CD4-positive, alpha-beta T cell (primary cell): ENCODE measurements around the gene OSBPL5. TPM values are rescaled to one million over a fixed set of nuclear protein-coding genes. Genes with fewer than 3 reads are reported as not detected.
A peak's percentile ranks its signal among the peaks of the same experiment; 100 is the strongest.

ENCODE experiments used
- ATAC-seq: fragments of 200-7000 bp; cut with Tn5 transposase; one replicate; pipeline ENCODE4 v1.10.0; 2022; ENCODE audit warnings: mild to moderate bottlenecking; ENCODE audit not compliant: poor library complexity
- CTCF ChIA-PET: fragments of 350-600 bp; sonication (Branson Sonifier 250); formaldehyde crosslinking; loops from one replicate; lab custom pipeline; 2021; ENCODE audit warnings: antibody characterized with exemption, inconsistent platforms; lab: Charles Lee
- POLR2A ChIA-PET: fragments of 350-600 bp; sonication (Branson Sonifier 250); formaldehyde crosslinking; loops from one replicate; lab custom pipeline; 2021; ENCODE audit warnings: antibody characterized with exemption, inconsistent platforms; lab: Charles Lee
- DNase-seq, 14 experiments: peaks; one replicate each; pipeline ENCODE4 v3.0.0-alpha.2; 2013 to 2020; ENCODE audit warnings: mixed read lengths in 2 of 14
- H3K27ac ChIP-seq, 2 donors: one replicate each; pipeline versions ENCODE4 v1.5.1 to v1.7.0; 2013; ENCODE audit warnings: low read length in 2 of 2, low read depth in 1 of 2, mild to moderate bottlenecking in 1 of 2
- H3K27me3 ChIP-seq, 2 experiments: 1 replicate in 1 of 2; 2 replicates in 1 of 2; pipeline versions ENCODE4 v1.6.1 to v1.7.0; 2013; ENCODE audit warnings: low read length in 2 of 2, control low read depth in 1 of 2, mild to moderate bottlenecking in 1 of 2, moderate library complexity in 1 of 2; ENCODE audit not compliant: insufficient read depth in 2 of 2, control insufficient read depth in 1 of 2
- H3K36me3 ChIP-seq: one replicate; pipeline ENCODE4 v1.6.1; 2013; ENCODE audit warnings: low read length, control low read depth; ENCODE audit not compliant: insufficient read depth
- H3K4me1 ChIP-seq: one replicate; pipeline ENCODE4 v1.6.1; 2013; ENCODE audit warnings: low read length, control low read depth; ENCODE audit not compliant: insufficient read depth
- H3K4me3 ChIP-seq: one replicate; pipeline ENCODE4 v1.5.1; 2013; ENCODE audit warnings: mild to moderate bottlenecking, low read length, moderate library complexity
- H3K9me3 ChIP-seq, 2 experiments: 1 replicate in 1 of 2; 2 replicates in 1 of 2; pipeline versions ENCODE4 v1.6.1 to v1.7.0; 2013; ENCODE audit warnings: low read length in 2 of 2, mild to moderate bottlenecking in 2 of 2, control low read depth in 1 of 2, moderate library complexity in 1 of 2; ENCODE audit not compliant: control insufficient read depth in 1 of 2, insufficient read depth in 1 of 2
- H3K27ac Mint-ChIP-seq: one replicate; pipeline ENCODE4 v1.8.0; 2020; ENCODE audit warnings: mixed read lengths
- H3K27me3 Mint-ChIP-seq: one replicate; pipeline ENCODE4 v1.8.0; 2021; ENCODE audit warnings: mixed read lengths
- H3K36me3 Mint-ChIP-seq: one replicate; pipeline ENCODE4 v1.8.0; 2021; ENCODE audit warnings: low read depth, mixed read lengths
- H3K4me1 Mint-ChIP-seq: one replicate; pipeline ENCODE4 v1.8.0; 2021; ENCODE audit warnings: low read depth, mixed read lengths
- H3K4me3 Mint-ChIP-seq: one replicate; pipeline ENCODE4 v1.8.0; 2020; ENCODE audit warnings: mild to moderate bottlenecking, mixed read lengths
- H3K9me3 Mint-ChIP-seq: one replicate; pipeline ENCODE4 v1.8.0; 2020; ENCODE audit warnings: mixed read lengths
- CTCF ChIP-seq: fragments of 200-600 bp; IDR thresholded peaks from one replicate; pipeline ENCODE4 v1.8.0; 2022; ENCODE audit warnings: antibody characterized with exemption, mild to moderate bottlenecking
- intact Hi-C, 2 experiments: fragments of 100-400 bp; cut with DNase I in 1 of 2; cut with micrococcal nuclease in 1 of 2; formaldehyde crosslinking; loops; one replicate each; pipeline versions ENCODE4 v1.15.1 to v1.9.0; 2023 to 2025; cut with DNase I, micrococcal nuclease
- total RNA-seq, 174 experiments: library from RNA in 2 of 174; stranded (reverse) in 2 of 174; gene quantifications; one replicate each; pipeline ENCODE4 v1.2.3 and lab custom pipeline; 2021 to 2026

Gene OSBPL5
- total RNA-seq, 2 experiments from 2014 or later: 6.7 to 9.1 TPM

GRCh38 chr11:3206156-3206921, 41.2 kb upstream of the OSBPL5 start:
- Mint-ChIP-seq H3K27me3 (peaks cover 16% of the 10 kb centered on the region), H3K4me1 (no peaks in the 10 kb centered on the region), H3K4me3 (no peak overlapping the region), H3K36me3 (no peaks in the 10 kb centered on the region), H3K27ac (no peak overlapping the region), H3K9me3 (no peaks in the 10 kb centered on the region)
- ChIA-PET POLR2A (no interaction called here), CTCF (no interaction called here)
- no peak for TF ChIP-seq CTCF
- H3K36me3 ChIP-seq: no peaks in the 10 kb centered on the region
- H3K27ac ChIP-seq: no peak overlapping the region
- H3K4me3 ChIP-seq: no peak overlapping the region
- DNase-seq (no peak), ATAC-seq (no peak)
- H3K27me3 ChIP-seq: peaks cover 17 to 18% of the 10 kb centered on the region in 2 experiments
- H3K9me3 ChIP-seq: peaks cover 0 to 19% of the 10 kb centered on the region in 2 experiments
- intact Hi-C loops: loop anchor here in 1 of 2 experiments (5.0 kb wide), 1 partner anchor 89 kb away; no protein-coding TSS in a partner anchor
- H3K4me1 ChIP-seq: no peaks in the 10 kb centered on the region

- H3K4me3 ChIP-seq: no peak overlapping the region
- H3K27me3 ChIP-seq: peaks cover 19 to 21% of the 10 kb centered on the region in 2 experiments
- no peak overlapping the region for H3K27ac Mint-ChIP-seq
- intact Hi-C loops: loop anchor here in 1 of 2 experiments (5.0 kb wide), 1 partner anchor 88 kb away; no protein-coding TSS in a partner anchor
- peaks cover 22% of the 10 kb centered on the region for H3K27me3 Mint-ChIP-seq
- no peaks in the 10 kb centered on the region for H3K9me3 Mint-ChIP-seq
- ChIA-PET POLR2A (no interaction called here), CTCF (no interaction called here)
- no peaks in the 10 kb centered on the region for H3K4me1 Mint-ChIP-seq
- H3K27ac ChIP-seq: no peak overlapping the region
- ATAC-seq: no peak
- no peak for TF ChIP-seq CTCF
- H3K9me3 ChIP-seq: peaks cover 0 to 19% of the 10 kb centered on the region in 2 experiments
- no peaks in the 10 kb centered on the region for H3K4me1 ChIP-seq
- DNase-seq: peak in 1 of 14 experiments; percentile 31
- H3K4me3 Mint-ChIP-seq: no peak overlapping the region
- no peaks in the 10 kb centered on the region for H3K36me3 ChIP-seq
- no peaks in the 10 kb centered on the region for H3K36me3 Mint-ChIP-seq
Measured at GRCh38 chr11:3205261-3206155, 40.4 kb upstream of the OSBPL5 start.

GRCh38 chr11:3204141-3205015, 39.3 kb upstream of the OSBPL5 start:
- Mint-ChIP-seq H3K4me3 (no peak overlapping the region), H3K27me3 (peaks cover 22% of the 10 kb centered on the region), H3K36me3 (no peaks in the 10 kb centered on the region), H3K4me1 (no peaks in the 10 kb centered on the region), H3K9me3 (no peaks in the 10 kb centered on the region), H3K27ac (no peak overlapping the region)
- intact Hi-C loops: loop anchor here in 1 of 2 experiments (5.0 kb wide), 1 partner anchor 87 kb away; no protein-coding TSS in a partner anchor
- Histone ChIP-seq H3K27ac (no peak overlapping the region), H3K9me3 (peaks cover 0 to 19% of the 10 kb centered on the region in 2 experiments), H3K4me3 (no peak overlapping the region), H3K36me3 (no peaks in the 10 kb centered on the region), H3K4me1 (no peaks in the 10 kb centered on the region), H3K27me3 (peaks cover 21 to 23% of the 10 kb centered on the region in 2 experiments)
- no peak for TF ChIP-seq CTCF
- ATAC-seq (no peak), DNase-seq (no peak)
- CTCF ChIA-PET: no interaction called here
- POLR2A ChIA-PET: no interaction called here
